HepG2 (cell line): ENCODE data around the gene SULT1B1. TPM values are rescaled to one million over a fixed set of nuclear protein-coding genes. Genes with fewer than 3 reads are reported as not detected.

Source experiments
- ATAC-seq: fragments of 200-7000 bp; cut with Tn5 transposase; 3 replicates; pipeline ENCODE4 v1.9.1; 2020; ENCODE audit warnings: mild to moderate bottlenecking, moderate library complexity
- BruUV-seq: library from RNA; stranded (reverse); fragments of 400-500 nt; replicated peaks from 2 replicates; lab custom pipeline; 2021; lab: Mats Ljungman, UMichigan
- CTCF ChIA-PET: fragments of 300-600 bp; formaldehyde crosslinking; extraction: SDS; loops from one replicate; lab custom pipeline; 2021; ENCODE audit warnings: low total read pairs, inconsistent platforms, low intra/inter-chr PET ratio; lab: Yijun Ruan, JAX
- POLR2A ChIA-PET: fragments of 350-600 bp; sonication (Branson Sonifier 250); formaldehyde crosslinking; loops from one replicate; lab custom pipeline; 2020; ENCODE audit warnings: antibody characterized with exemption, inconsistent platforms; lab: Yijun Ruan, JAX
- DNase-seq: peaks from one replicate; pipeline ENCODE4 v3.0.0-alpha.2; 2015; ENCODE audit warnings: low spot score
- FAIRE-seq: peaks from 3 replicates; lab custom pipeline; 2011; peaks lifted over from hg19 to GRCh38; lab: Jason Lieb, UNC
- H2AFZ ChIP-seq: one replicate; pipeline ENCODE4 v1.6.1; 2011; ENCODE audit warnings: low read length, inconsistent platforms
- H3K27ac ChIP-seq: fragments of 300-600 bp; 3 replicates; pipeline ENCODE4 v1.8.0; 2011; ENCODE audit warnings: mixed run types, mild to moderate bottlenecking, mixed read lengths, low read length, inconsistent platforms; ENCODE audit not compliant: insufficient read depth; ENCODE audit errors: extremely low read length
- H3K27me3 ChIP-seq, 2 experiments: fragments of 200-600 bp in 1 of 2; 2 replicates in 1 of 2; 3 replicates in 1 of 2; pipeline versions ENCODE4 v1.6.0 to v1.8.0; 2011; ENCODE audit warnings: low read length in 2 of 2, mild to moderate bottlenecking in 2 of 2, moderate library complexity in 2 of 2, inconsistent platforms in 1 of 2; ENCODE audit not compliant: insufficient read depth in 2 of 2, control insufficient read depth in 1 of 2
- H3K36me3 ChIP-seq, 2 experiments: fragments of 200-600 bp in 1 of 2; replicated peaks in 1 of 2; 2 replicates in 1 of 2; 3 replicates in 1 of 2; pipeline versions ENCODE4 v1.5.1 to v1.8.0; 2011; ENCODE audit warnings: low read length in 2 of 2, inconsistent platforms in 1 of 2; ENCODE audit not compliant: insufficient read depth in 2 of 2, control insufficient read depth in 1 of 2
- H3K4me1 ChIP-seq: 2 replicates; pipeline ENCODE4 v1.5.1; 2012; ENCODE audit warnings: low read length, inconsistent platforms; ENCODE audit not compliant: insufficient read depth
- H3K4me2 ChIP-seq: 2 replicates; pipeline ENCODE4 v1.6.0; 2011; ENCODE audit warnings: low read depth, low read length, inconsistent platforms
- H3K4me3 ChIP-seq, 3 experiments: fragments of 200-600 bp in 1 of 3; sonication (generic), shearing (Covaris generic) in 1 of 3; replicated peaks in 1 of 3; 2 replicates each; pipeline ENCODE4 v1.5.1; 2011 to 2016; ENCODE audit warnings: low read length in 3 of 3, inconsistent platforms in 2 of 3, low read depth in 2 of 3, mild to moderate bottlenecking in 2 of 3, control low read depth in 1 of 3, mixed read lengths in 1 of 3; ENCODE audit not compliant: insufficient read depth in 1 of 3
- H3K79me2 ChIP-seq: one replicate; pipeline ENCODE4 v1.6.1; 2011; ENCODE audit warnings: low read length, inconsistent platforms; ENCODE audit not compliant: insufficient read depth
- H3K9ac ChIP-seq: 2 replicates; pipeline ENCODE4 v1.6.0; 2011; ENCODE audit warnings: mild to moderate bottlenecking, low read depth, low read length, inconsistent platforms; ENCODE audit not compliant: insufficient read depth
- H3K9me3 ChIP-seq: 2 replicates; pipeline ENCODE4 v1.5.1; 2012; ENCODE audit warnings: mild to moderate bottlenecking, low read length
- H4K20me1 ChIP-seq: 2 replicates; pipeline ENCODE4 v1.6.0; 2011; ENCODE audit warnings: inconsistent platforms, mild to moderate bottlenecking, low read length, moderate library complexity; ENCODE audit not compliant: insufficient read depth
- ATF2 ChIP-seq: sonication (generic); formaldehyde crosslinking; IDR thresholded peaks from 2 replicates; pipeline ENCODE4 v1.4.0; 2020; ENCODE audit warnings: missing genetic modification reagents
- CEBPB ChIP-seq: IDR thresholded peaks from 2 replicates; pipeline ENCODE4 v1.6.1; 2011; ENCODE audit warnings: low read depth, low read length, improper control_type of control experiment, borderline replicate concordance
- KAT7 ChIP-seq: IDR thresholded peaks from 2 replicates; pipeline ENCODE4 v1.6.1; 2018; ENCODE audit warnings: borderline replicate concordance, missing compliant biosample characterization
- NFE2L2 ChIP-seq: fragments of 150-350 bp; IDR thresholded peaks from 2 replicates; pipeline ENCODE4 v1.6.1; 2014; ENCODE audit warnings: low read length
- PTBP1 ChIP-seq: fragments of 200-400 bp; formaldehyde crosslinking; IDR thresholded peaks from 2 replicates; pipeline ENCODE4 v1.6.1; 2018; ENCODE audit warnings: low read length, low read depth; ENCODE audit not compliant: poor library complexity, severe bottlenecking
- SMC3 ChIP-seq: IDR thresholded peaks from 2 replicates; pipeline ENCODE4 v1.6.1; 2011; ENCODE audit warnings: low read length, improper control_type of control experiment
- SNAPC4 ChIP-seq: sonication (generic); formaldehyde crosslinking; IDR thresholded peaks from 2 replicates; pipeline ENCODE4 v1.4.0; 2020; ENCODE audit warnings: mild to moderate bottlenecking, missing genetic modification reagents
- ZBTB46 ChIP-seq: sonication (generic); formaldehyde crosslinking; IDR thresholded peaks from 2 replicates; pipeline ENCODE4 v1.4.0; 2020; ENCODE audit warnings: mild to moderate bottlenecking, missing genetic modification reagents, borderline replicate concordance
- ZNF34 ChIP-seq: sonication (generic); formaldehyde crosslinking; IDR thresholded peaks from 2 replicates; pipeline ENCODE4 v1.4.0; 2020; ENCODE audit warnings: mild to moderate bottlenecking, missing genetic modification reagents, borderline replicate concordance
- WGBS: methylation state at CpG from one replicate; pipeline ENCODE4 v1.1.6; 2017; ENCODE audit warnings: low lambda C conversion rate; 5-methylcytosine and 5-hydroxymethylcytosine counted together
- in situ Hi-C: cut with HindIII; loops from 2 replicates; pipeline ENCODE4 v1.10.0; 2017; ENCODE audit warnings: low pct_unique_long_range_greater_than_20kb; ENCODE audit not compliant: extremely low pct_ligation_motif_present
- intact Hi-C: fragments of 100-400 bp; cut with micrococcal nuclease; formaldehyde crosslinking; loops from one replicate; pipeline ENCODE4 v1.10.0; 2022; ENCODE audit not compliant: unreplicated experiment
- polyA plus RNA-seq, 8 experiments: library from polyadenylated mRNA; depleted of rRNA in 3 of 8; stranded (reverse) in 7 of 8; unstranded in 1 of 8; fragments of >200 nt; fragmentation: Illumina TruSeq in 4 of 8; extraction: Trizol in 4 of 8; gene quantifications; 2 replicates each; pipeline versions ENCODE4 v1.2.1 to v1.2.3, GENCODE V29; 2011 to 2016; ENCODE audit warnings: low read depth in 4 of 8, missing spikeins in 1 of 8, mixed read lengths in 1 of 8; ENCODE audit not compliant: insufficient read depth in 1 of 8
- total RNA-seq, 5 experiments: library from RNA; depleted of rRNA; stranded (reverse); fragments of >200 nt; fragmentation: Illumina TruSeq; extraction: Trizol; gene quantifications; 2 replicates each; pipeline ENCODE4 v1.2.3, GENCODE V29; 2016; ENCODE audit warnings: low read depth in 1 of 5

Gene SULT1B1
- total and polyA plus RNA-seq, 2 of the 13 experiments (the other 11 are each of a cell fraction or from before 2014, with no cell fraction given): 0.20 to 0.25 TPM

GRCh38 chr4:69757464-69757863 is 3.0 kb downstream of the SULT1B1 start:
- CTCF ChIA-PET: no interaction called here
- no peaks in the 10 kb centered on the region for H3K9me3 ChIP-seq
- intact Hi-C loops: no loop called here
- in situ Hi-C loops: no loop called here
- peaks cover 42% of the 10 kb centered on the region for H3K4me1 ChIP-seq
- no peaks in the 10 kb centered on the region for H3K79me2 ChIP-seq
- no peak overlapping the region for H3K4me3 ChIP-seq
- no peak overlapping the region for H2AFZ ChIP-seq
- TF ChIP-seq NFE2L2: peak; percentile 18; the same call in 1 of the 2 replicates
- peak; percentile 39; the same call in 1 of the 2 replicates for TF ChIP-seq CEBPB
- no peak for TF ChIP-seq ZNF34 (CRISPR knock-in tag)
- no peaks in the 10 kb centered on the region for H4K20me1 ChIP-seq
- WGBS: 98% methylated on average over 2 of the region's 2 CpGs
- no peak overlapping the region for H3K27ac ChIP-seq
- H3K4me2 ChIP-seq: no peak overlapping the region
- FAIRE-seq: no peak
- H3K36me3 ChIP-seq: no peaks in the 10 kb centered on the region
- H3K9ac ChIP-seq: no peak overlapping the region
- BruUV-seq: no TSS peak
- ATAC-seq: no peak
- no peak for DNase-seq
- H3K27me3 ChIP-seq: no peaks in the 10 kb centered on the region
- POLR2A ChIA-PET: no interaction called here

GRCh38 chr4:69754926-69755580 is 5.4 kb downstream of the SULT1B1 start:
- WGBS: 76% methylated on average over 4 of the region's 4 CpGs
- no peak for TF ChIP-seq ZBTB46 (CRISPR knock-in tag)
- no peak for TF ChIP-seq SMC3
- TF ChIP-seq SNAPC4 (CRISPR knock-in tag): no peak
- TF ChIP-seq KAT7 (CRISPR knock-in tag): no peak
- TF ChIP-seq PTBP1: no peak
- TF ChIP-seq ATF2 (CRISPR knock-in tag): no peak

More at GRCh38 chr4:69754926-69755580, 5.4 kb downstream of the SULT1B1 start:
- intact Hi-C loops: no loop called here
- DNase-seq: peak; percentile 60
- no peaks in the 10 kb centered on the region for H3K79me2 ChIP-seq
- ChIA-PET POLR2A (no interaction called here), CTCF (no interaction called here)
- no peaks in the 10 kb centered on the region for H3K27me3 ChIP-seq
- no peak overlapping the region for H2AFZ ChIP-seq
- H3K4me2 ChIP-seq: no peak overlapping the region; the same call in 1 of the 2 replicates
- FAIRE-seq: peak; percentile 50
- H3K4me1 ChIP-seq: peaks cover 36% of the 10 kb centered on the region
- in situ Hi-C loops: no loop called here
- no peak overlapping the region for H3K9ac ChIP-seq
- H3K36me3 ChIP-seq: no peaks in the 10 kb centered on the region
- H3K9me3 ChIP-seq: no peaks in the 10 kb centered on the region
- H3K4me3 ChIP-seq: no peak overlapping the region
- H4K20me1 ChIP-seq: no peaks in the 10 kb centered on the region
- peak; percentile 79 for ATAC-seq
- peak overlapping the region; percentile 20 for H3K27ac ChIP-seq
- no TSS peak for BruUV-seq
